ENCODE results near the gene FAAP100. TPM values are rescaled to one million over a fixed set of nuclear protein-coding genes. Genes with fewer than 3 reads are reported as not detected.

Gene FAAP100
- total RNA-seq, 6 experiments from 2014 or later: 21.9 to 27.7 (median 23.9) TPM

GRCh38 chr17:81551458-81552243 is 502 bp downstream of the FAAP100 start:
- peak overlapping the region; percentile 95 for H3K4me3 Mint-ChIP-seq
- H3K9me3 Mint-ChIP-seq: no peaks in the 10 kb centered on the region

GRCh38 chr17:81550830-81551457 is 1.2 kb downstream of the FAAP100 start:
- no peak for DNase-seq
- peak overlapping the region; percentile 68 for H3K27ac Mint-ChIP-seq
- no peaks in the 10 kb centered on the region for H3K9me3 Mint-ChIP-seq
- H3K4me3 Mint-ChIP-seq: peak overlapping the region; percentile 95
- peaks cover 8% of the 10 kb centered on the region for H3K27me3 Mint-ChIP-seq (ENCODE audit: insufficient read depth)
- peaks cover 37% of the 10 kb centered on the region for H3K4me1 Mint-ChIP-seq (ENCODE audit: low read depth)
- TF ChIP-seq CTCF (IDR thresholded peaks at IDR 0.05): no peak
- H3K36me3 Mint-ChIP-seq (ENCODE audit: low read depth): peaks cover 19% of the 10 kb centered on the region

More at GRCh38 chr17:81551458-81552243, 502 bp downstream of the FAAP100 start:
- peaks cover 26% of the 10 kb centered on the region for H3K36me3 Mint-ChIP-seq (ENCODE audit: low read depth)
- no peak for TF ChIP-seq CTCF (IDR thresholded peaks at IDR 0.05)
- peaks cover 44% of the 10 kb centered on the region for H3K4me1 Mint-ChIP-seq (ENCODE audit: low read depth)
- DNase-seq: peak; percentile 35
- H3K27ac Mint-ChIP-seq: peak overlapping the region; percentile 68
- H3K27me3 Mint-ChIP-seq (ENCODE audit: insufficient read depth): peaks cover 8% of the 10 kb centered on the region

- H3K27ac Mint-ChIP-seq: no peak overlapping the region
- peaks cover 8% of the 10 kb centered on the region for H3K27me3 Mint-ChIP-seq (ENCODE audit: insufficient read depth)
- DNase-seq: no peak
- no peak for TF ChIP-seq CTCF (IDR thresholded peaks at IDR 0.05)
- peaks cover 18% of the 10 kb centered on the region for H3K36me3 Mint-ChIP-seq (ENCODE audit: low read depth)
- H3K4me1 Mint-ChIP-seq (ENCODE audit: low read depth): peaks cover 33% of the 10 kb centered on the region
- no peak overlapping the region; the same call in 1 of the 2 replicates for H3K4me3 Mint-ChIP-seq
- no peaks in the 10 kb centered on the region for H3K9me3 Mint-ChIP-seq
Observed at GRCh38 chr17:81550285-81550684, 1.9 kb downstream of the FAAP100 start.

- TF ChIP-seq CTCF (IDR thresholded peaks at IDR 0.05): no peak
- H3K27me3 Mint-ChIP-seq (ENCODE audit: insufficient read depth): peaks cover 8% of the 10 kb centered on the region
- no peak overlapping the region; the same call in 1 of the 2 replicates for H3K4me3 Mint-ChIP-seq
- H3K4me1 Mint-ChIP-seq (ENCODE audit: low read depth): peaks cover 33% of the 10 kb centered on the region
- no peaks in the 10 kb centered on the region for H3K9me3 Mint-ChIP-seq
- H3K36me3 Mint-ChIP-seq (ENCODE audit: low read depth): peaks cover 18% of the 10 kb centered on the region
- no peak for DNase-seq
- H3K27ac Mint-ChIP-seq: no peak overlapping the region
Observed at GRCh38 chr17:81549826-81550225, 2.3 kb downstream of the FAAP100 start.

DNA sequence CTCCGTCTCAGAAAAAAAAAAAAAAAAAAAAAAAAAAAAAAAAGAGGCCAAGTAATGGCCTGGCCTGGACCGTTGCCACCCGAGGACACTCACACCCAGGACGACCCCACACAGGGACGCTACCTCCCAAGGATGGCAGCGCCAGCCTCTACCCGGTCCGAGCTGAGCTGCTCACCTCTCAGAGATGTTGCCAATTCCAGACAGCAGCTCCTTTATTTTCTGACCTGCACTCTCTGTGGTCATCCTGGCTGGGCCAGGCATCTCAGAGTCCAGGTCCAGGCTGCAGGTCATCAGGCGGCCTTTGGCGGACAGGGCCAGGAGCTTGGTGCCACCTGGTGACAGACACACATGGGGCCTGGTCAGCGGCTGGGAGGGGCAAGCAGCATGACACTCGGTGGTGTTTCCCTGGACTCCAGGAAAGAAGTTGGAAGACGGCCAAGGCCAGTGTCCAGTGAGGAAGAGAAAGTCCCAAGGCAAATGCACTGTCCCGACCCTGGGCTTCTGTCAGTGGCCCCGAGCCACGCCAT is 3.1 kb downstream of the FAAP100 start:
- Mint-ChIP-seq H3K4me3 (no peak overlapping the region), H3K4me1 (ENCODE audit: low read depth) (peaks cover 28% of the 10 kb centered on the region), H3K27ac (no peak overlapping the region), H3K27me3 (ENCODE audit: insufficient read depth) (peaks cover 8% of the 10 kb centered on the region), H3K9me3 (no peaks in the 10 kb centered on the region), H3K36me3 (ENCODE audit: low read depth) (peaks cover 18% of the 10 kb centered on the region)
- DNase-seq: no peak
- TF ChIP-seq CTCF (IDR thresholded peaks at IDR 0.05): no peak

Data from HFFc6 (cell line).